DND-41 (cell line): ENCODE results near the gene IGF2BP3.

ENCODE experiments used
- ATAC-seq: fragments of 200-7000 bp; cut with Tn5 transposase; 3 replicates; pipeline ENCODE4 v1.9.1; 2021; ENCODE audit warnings: low read depth; ENCODE audit not compliant: insufficient read depth
- DNase-seq: peaks from one replicate; pipeline ENCODE4 v3.0.0-alpha.2; 2020
- H2AFZ ChIP-seq: 2 replicates; pipeline ENCODE4 v1.6.0; 2012; ENCODE audit warnings: low read depth, low read length
- H3K27ac ChIP-seq: 2 replicates; pipeline ENCODE4 v1.5.1; 2012; ENCODE audit warnings: low read length, inconsistent platforms
- H3K27me3 ChIP-seq: fragments of 200-600 bp; sonication (generic); 2 replicates; pipeline ENCODE4 v1.6.0; 2012; ENCODE audit warnings: low read length, mild to moderate bottlenecking, inconsistent platforms; ENCODE audit not compliant: insufficient read depth, poor library complexity
- H3K36me3 ChIP-seq: 2 replicates; pipeline ENCODE4 v1.5.1; 2012; ENCODE audit warnings: low read length, inconsistent platforms; ENCODE audit not compliant: insufficient read depth
- H3K4me1 ChIP-seq: 2 replicates; pipeline ENCODE4 v1.5.1; 2012; ENCODE audit warnings: mild to moderate bottlenecking, low read length; ENCODE audit not compliant: insufficient read depth
- H3K4me2 ChIP-seq: 2 replicates; pipeline ENCODE4 v1.6.0; 2012; ENCODE audit warnings: mild to moderate bottlenecking, moderate library complexity, low read length, inconsistent platforms; ENCODE audit not compliant: insufficient read depth
- H3K4me3 ChIP-seq, 2 experiments: fragments of 200-600 bp in 1 of 2; shearing (Covaris generic) in 1 of 2; 2 replicates each; pipeline ENCODE4 v1.5.1; 2012 to 2016; ENCODE audit warnings: inconsistent platforms in 2 of 2, low read length in 2 of 2, mild to moderate bottlenecking in 2 of 2, low read depth in 1 of 2, moderate library complexity in 1 of 2
- H3K79me2 ChIP-seq: 2 replicates; pipeline ENCODE4 v1.6.0; 2012; ENCODE audit warnings: low read length, inconsistent platforms; ENCODE audit not compliant: insufficient read depth
- H3K9ac ChIP-seq: 2 replicates; pipeline ENCODE4 v1.6.0; 2012; ENCODE audit warnings: low read depth, mild to moderate bottlenecking, inconsistent platforms, low read length, moderate library complexity
- H3K9me3 ChIP-seq: 2 replicates; pipeline ENCODE4 v1.5.1; 2012; ENCODE audit warnings: low read length, moderate library complexity, mild to moderate bottlenecking, inconsistent platforms; ENCODE audit not compliant: insufficient read depth, severe bottlenecking
- H4K20me1 ChIP-seq: 2 replicates; pipeline ENCODE4 v1.6.0; 2012; ENCODE audit warnings: low read length; ENCODE audit not compliant: insufficient read depth
- CTCF ChIP-seq: IDR thresholded peaks from 2 replicates; pipeline ENCODE4 v1.5.1; 2012; ENCODE audit warnings: borderline replicate concordance, low read length, moderate library complexity, mild to moderate bottlenecking; ENCODE audit not compliant: poor library complexity, severe bottlenecking; ENCODE audit errors: extremely low read depth
- EZH2 ChIP-seq: IDR thresholded peaks from 3 replicates; pipeline ENCODE4 v1.6.1; 2012; ENCODE audit warnings: borderline replicate concordance, low read depth, mild to moderate bottlenecking, moderate library complexity, low read length, inconsistent platforms; ENCODE audit not compliant: severe bottlenecking

Gene IGF2BP3

GRCh38 chr7:23373151-23374004 is 96.9 kb downstream of the IGF2BP3 start:
- H3K27me3 ChIP-seq = no peaks in the 10 kb centered on the region
- no peaks in the 10 kb centered on the region for H3K79me2 ChIP-seq
- no peak overlapping the region for H3K27ac ChIP-seq
- H3K4me1 ChIP-seq = peaks cover 16% of the 10 kb centered on the region
- no peaks in the 10 kb centered on the region for H3K9me3 ChIP-seq
- ATAC-seq (peak; percentile 90), DNase-seq (peak; percentile 60)
- no peak overlapping the region for H3K4me2 ChIP-seq
- no peak overlapping the region for H3K9ac ChIP-seq
- no peak overlapping the region for H3K4me3 ChIP-seq
- no peaks in the 10 kb centered on the region; the same call in 1 of the 2 replicates for H4K20me1 ChIP-seq
- TF ChIP-seq CTCF = no peak
- no peak for TF ChIP-seq EZH2
- no peaks in the 10 kb centered on the region for H3K36me3 ChIP-seq
- no peak overlapping the region for H2AFZ ChIP-seq

GRCh38 chr7:23372611-23373010 is 97.7 kb downstream of the IGF2BP3 start:
- TF ChIP-seq CTCF (no peak), EZH2 (no peak)
- Histone ChIP-seq H2AFZ (no peak overlapping the region), H3K4me3 (no peak overlapping the region), H3K79me2 (no peaks in the 10 kb centered on the region), H4K20me1 (no peaks in the 10 kb centered on the region; the same call in 1 of the 2 replicates), H3K4me2 (no peak overlapping the region), H3K9me3 (no peaks in the 10 kb centered on the region), H3K4me1 (peaks cover 16% of the 10 kb centered on the region), H3K36me3 (no peaks in the 10 kb centered on the region), H3K9ac (no peak overlapping the region), H3K27ac (no peak overlapping the region), H3K27me3 (no peaks in the 10 kb centered on the region)
- no peak for DNase-seq
- ATAC-seq = no peak

- no peaks in the 10 kb centered on the region for H3K27me3 ChIP-seq
Observed at GRCh38 chr7:23371654-23372053, 98.6 kb downstream of the IGF2BP3 start.

More at GRCh38 chr7:23371654-23372053, 98.6 kb downstream of the IGF2BP3 start:
- ATAC-seq (no peak), DNase-seq (no peak)
- Histone ChIP-seq H3K9me3 (no peaks in the 10 kb centered on the region), H4K20me1 (no peaks in the 10 kb centered on the region; the same call in 1 of the 2 replicates), H3K9ac (no peak overlapping the region), H3K4me3 (no peak overlapping the region), H3K79me2 (no peaks in the 10 kb centered on the region), H3K4me2 (no peak overlapping the region), H2AFZ (no peak overlapping the region), H3K36me3 (no peaks in the 10 kb centered on the region), H3K4me1 (peaks cover 16% of the 10 kb centered on the region), H3K27ac (no peak overlapping the region)
- TF ChIP-seq EZH2 (no peak), CTCF (no peak)
